GM18519 (cell line): Measurements from ENCODE around the gene DMPK.

Source experiments
- ATAC-seq: cut with Tn5 transposase; IDR thresholded peaks from one replicate; pipeline ENCODE4 v1.9.1; 2021; ENCODE audit warnings: mild to moderate bottlenecking, moderate library complexity; ENCODE audit not compliant: unreplicated experiment, low FRiP score

Gene DMPK

GRCh38 chr19:45782162-45782691, at the start of gene DMPK:
Gene DMPK, minus strand, starts transcription at chr19:45782490. Its CDS starts 138 bp downstream, at chr19:45782352.
- ATAC-seq = no peak

- ATAC-seq = no peak
Observed at GRCh38 chr19:45828945-45829344, 46.7 kb upstream of the DMPK start.

GRCh38 chr19:45828523-45828922, 46.2 kb upstream of the DMPK start:
- ATAC-seq = no peak

- no peak for ATAC-seq
Observed at GRCh38 chr19:45827459-45828093, 45.3 kb upstream of the DMPK start.

GRCh38 chr19:45826934-45827333, 44.6 kb upstream of the DMPK start:
- no peak for ATAC-seq

- ATAC-seq = no peak
Observed at GRCh38 chr19:45825917-45826893, 43.9 kb upstream of the DMPK start.

- ATAC-seq = no peak
Observed at GRCh38 chr19:45825263-45825605, 42.9 kb upstream of the DMPK start.

GRCh38 chr19:45824531-45825262, 42.4 kb upstream of the DMPK start:
- no peak for ATAC-seq

- ATAC-seq = no peak
Observed at GRCh38 chr19:45824041-45824471, 41.8 kb upstream of the DMPK start.

GRCh38 chr19:45823182-45823581, 40.9 kb upstream of the DMPK start:
- ATAC-seq = no peak

- ATAC-seq = no peak
Observed at GRCh38 chr19:45822716-45823115, 40.4 kb upstream of the DMPK start.

GRCh38 chr19:45821570-45821969, 39.3 kb upstream of the DMPK start:
- no peak for ATAC-seq

GRCh38 chr19:45821103-45821521, 38.8 kb upstream of the DMPK start:
- ATAC-seq = no peak

- no peak for ATAC-seq
Observed at GRCh38 chr19:45820413-45821102, 38.3 kb upstream of the DMPK start.

GRCh38 chr19:45819769-45820168, 37.5 kb upstream of the DMPK start:
- no peak for ATAC-seq

- ATAC-seq = no peak
Observed at GRCh38 chr19:45817725-45818301, 35.5 kb upstream of the DMPK start.

- no peak for ATAC-seq
Observed at GRCh38 chr19:45817010-45817724, 34.9 kb upstream of the DMPK start.

- ATAC-seq = no peak
Observed at GRCh38 chr19:45816236-45817009, 34.1 kb upstream of the DMPK start.
